Endothelial cell of umbilical vein (primary cell): ENCODE results near the gene KIF22. TPM values are rescaled to one million over a fixed set of nuclear protein-coding genes. Genes with fewer than 3 reads are reported as not detected.
"Not testable (repeated sequence)": the region's sequence is repeated elsewhere in the genome, so short reads cannot be mapped to it uniquely, and the experiment has no call there.

ENCODE experiments used
- BruUV-seq: library from RNA; stranded (reverse); fragments of 400-500 nt; replicated peaks from 2 replicates; lab custom pipeline; 2021; lab: Mats Ljungman, UMichigan
- CTCF ChIA-PET: fragments of 300-600, 350-600 bp; sonication (Branson Sonifier 250); formaldehyde crosslinking; loops from one replicate; lab custom pipeline; 2021; ENCODE audit warnings: antibody characterized with exemption, inconsistent platforms; lab: Charles Lee
- POLR2A ChIA-PET: fragments of 300-600, 350-600 bp; sonication (Branson Sonifier 250); formaldehyde crosslinking; loops from one replicate; lab custom pipeline; 2021; ENCODE audit warnings: antibody characterized with exemption, inconsistent platforms; lab: Charles Lee
- DNase-seq: peaks from one replicate; pipeline ENCODE4 v3.0.0-alpha.2; 2011; ENCODE audit warnings: low read depth, low spot score
- FAIRE-seq: peaks from 2 replicates; lab custom pipeline; 2011; peaks lifted over from hg19 to GRCh38; lab: Jason Lieb, UNC
- H2AFZ ChIP-seq: 2 replicates; pipeline ENCODE4 v1.6.0; 2012; ENCODE audit warnings: low read depth, low read length, control low read depth, inconsistent platforms
- H3K27ac ChIP-seq: 2 replicates; pipeline ENCODE4 v1.5.1; 2011; ENCODE audit warnings: low read depth, mild to moderate bottlenecking, control low read depth, low read length, moderate library complexity; ENCODE audit not compliant: insufficient read depth
- H3K27me3 ChIP-seq, 2 experiments: 2 replicates each; pipeline versions ENCODE4 v1.6.0 to v1.6.1; 2011; ENCODE audit warnings: low read length in 2 of 2, mixed read lengths in 1 of 2; ENCODE audit not compliant: control insufficient read depth in 2 of 2, insufficient read depth in 2 of 2
- H3K36me3 ChIP-seq, 2 experiments: 2 replicates in 1 of 2; 3 replicates in 1 of 2; pipeline ENCODE4 v1.5.1; 2011; ENCODE audit warnings: low read length in 2 of 2, mild to moderate bottlenecking in 1 of 2, moderate library complexity in 1 of 2; ENCODE audit not compliant: control insufficient read depth in 2 of 2, insufficient read depth in 2 of 2; ENCODE audit errors: extremely low read depth in 1 of 2
- H3K4me1 ChIP-seq: 3 replicates; pipeline ENCODE4 v1.5.1; 2011; ENCODE audit warnings: mild to moderate bottlenecking, low read length; ENCODE audit not compliant: control insufficient read depth, insufficient read depth; ENCODE audit errors: extremely low read depth
- H3K4me2 ChIP-seq: 2 replicates; pipeline ENCODE4 v1.6.1; 2011; ENCODE audit warnings: low read length, control low read depth, mixed read lengths; ENCODE audit not compliant: insufficient read depth
- H3K4me3 ChIP-seq, 3 experiments: fragments of 200-600 bp in 1 of 3; sonication (generic), shearing (Covaris generic) in 1 of 3; replicated peaks in 1 of 3; 2 replicates each; pipeline ENCODE4 v1.5.1; 2011 to 2016; ENCODE audit warnings: control low read depth in 3 of 3, low read length in 3 of 3, mild to moderate bottlenecking in 2 of 3, inconsistent platforms in 1 of 3, low read depth in 1 of 3, moderate library complexity in 1 of 3; ENCODE audit not compliant: insufficient read depth in 1 of 3
- H3K79me2 ChIP-seq: 2 replicates; pipeline ENCODE4 v1.6.0; 2012; ENCODE audit warnings: low read length, inconsistent platforms; ENCODE audit not compliant: control insufficient read depth, insufficient read depth
- H3K9ac ChIP-seq: replicated peaks from 2 replicates; pipeline ENCODE3; 2011; ENCODE audit warnings: low read length, control low read depth; ENCODE audit not compliant: insufficient read depth; ENCODE audit errors: extremely low read depth
- H3K9me1 ChIP-seq: replicated peaks from 3 replicates; pipeline ENCODE4 v1.6.0; 2011; ENCODE audit warnings: mild to moderate bottlenecking, low read length; ENCODE audit not compliant: control insufficient read depth, insufficient read depth; ENCODE audit errors: extremely low read depth
- H3K9me3 ChIP-seq: replicated peaks from 2 replicates; pipeline ENCODE4 v1.5.1; 2012; ENCODE audit warnings: low read length, inconsistent platforms; ENCODE audit not compliant: control insufficient read depth, insufficient read depth
- H4K20me1 ChIP-seq: replicated peaks from 2 replicates; pipeline ENCODE3; 2011; ENCODE audit warnings: mild to moderate bottlenecking, low read length; ENCODE audit not compliant: control insufficient read depth, insufficient read depth; ENCODE audit errors: extremely low read depth
- EZH2 ChIP-seq: IDR thresholded peaks from 2 replicates; pipeline ENCODE4 v1.6.1; 2012; ENCODE audit warnings: borderline replicate concordance, low read depth, mild to moderate bottlenecking, moderate library complexity, low read length, inconsistent platforms; ENCODE audit not compliant: severe bottlenecking
- FOS ChIP-seq: IDR thresholded peaks from 2 replicates; pipeline ENCODE4 v1.6.1; 2011; ENCODE audit warnings: mild to moderate bottlenecking, low read length, moderate library complexity, borderline replicate concordance; ENCODE audit not compliant: insufficient read depth
- GATA2 ChIP-seq: IDR thresholded peaks from 2 replicates; pipeline ENCODE4 v1.7.0; 2011; ENCODE audit warnings: low read depth, mild to moderate bottlenecking, moderate library complexity, mixed read lengths, low read length; ENCODE audit not compliant: insufficient read length, insufficient read depth
- JUN ChIP-seq: IDR thresholded peaks from 2 replicates; pipeline ENCODE4 v1.6.1; 2011; ENCODE audit warnings: borderline replicate concordance, low read depth; ENCODE audit not compliant: insufficient read length, insufficient read depth
- MAX ChIP-seq: IDR thresholded peaks from 2 replicates; pipeline ENCODE4 v1.6.1; 2011; ENCODE audit not compliant: insufficient read depth, insufficient read length
- MYC ChIP-seq: IDR thresholded peaks from one replicate; pipeline ENCODE4 v1.6.1; 2011; ENCODE audit warnings: mild to moderate bottlenecking, low read depth, low read length
- POLR2A ChIP-seq: IDR thresholded peaks from 2 replicates; pipeline ENCODE4 v1.6.1; 2012; ENCODE audit warnings: low read depth, mild to moderate bottlenecking, control low read depth, low read length
- POLR2AphosphoS5 ChIP-seq: IDR thresholded peaks from 2 replicates; pipeline ENCODE4 v1.6.1; 2012; ENCODE audit warnings: low read depth, mild to moderate bottlenecking, control low read depth, low read length, moderate library complexity; ENCODE audit not compliant: insufficient read depth
- dilution Hi-C: fragments of 300-500 bp; cut with MboI; formaldehyde crosslinking; loops from one replicate; pipeline ENCODE4 v1.15.0; 2019; ENCODE audit warnings: low sequenced_read_pairs; ENCODE audit not compliant: extremely low pct_ligation_motif_present
- intact Hi-C: fragments of 100-400 bp; cut with micrococcal nuclease; formaldehyde crosslinking; loops from one replicate; pipeline ENCODE4 v1.10.0; 2022
- polyA plus RNA-seq, 4 experiments: library from polyadenylated mRNA; depleted of rRNA in 3 of 4; stranded (reverse) in 3 of 4; unstranded in 1 of 4; fragments of >200 nt; gene quantifications; 2 replicates each; pipeline versions ENCODE4 v1.2.1 to v1.2.3, GENCODE V29; 2011 to 2012; ENCODE audit warnings: missing spikeins in 1 of 4
- total RNA-seq: library from RNA; stranded (reverse); gene quantifications from 2 replicates; pipeline ENCODE4 v1.2.3, GENCODE V29; 2021
- TF ChIP-seq, protein P1 (sequence below), 2 donors: IDR thresholded peaks; 1 replicate in 1 of 2; 2 replicates in 1 of 2; pipeline ENCODE4 v1.5.1; 2011; ENCODE audit warnings: low read length in 2 of 2, mild to moderate bottlenecking in 2 of 2, moderate library complexity in 2 of 2, control low read depth in 1 of 2, inconsistent platforms in 1 of 2, low read depth in 1 of 2; ENCODE audit not compliant: insufficient read depth in 1 of 2; ENCODE audit errors: extremely low read depth in 1 of 2

KIF22 gene
- total and polyA plus RNA-seq, 2 donors (not counting 3 experiments of a cell fraction or from before 2014, with no cell fraction given): 67.3 to 90.0 TPM

GRCh38 chr16:29747947-29748759 is 42.4 kb upstream of the KIF22 start:
- Histone ChIP-seq H4K20me1 (no peaks in the 10 kb centered on the region), H3K9me1 (no peaks in the 10 kb centered on the region), H3K27me3 (no peaks in the 10 kb centered on the region), H3K4me2 (no peak overlapping the region), H3K4me1 (no peaks in the 10 kb centered on the region), H3K4me3 (no peak overlapping the region), H3K9me3 (no peaks in the 10 kb centered on the region), H3K9ac (no peak overlapping the region), H3K36me3 (no peaks in the 10 kb centered on the region), H2AFZ (no peak overlapping the region), H3K27ac (no peak overlapping the region), H3K79me2 (no peaks in the 10 kb centered on the region)
- FAIRE-seq (no peak), DNase-seq (no peak)
- dilution Hi-C loops: no loop called here
- ChIA-PET CTCF (interaction anchor here (1.4 to 3.0 kb wide), 2 partner anchors 9 to 37 kb away, joined by 3 to 9 read pairs; no protein-coding TSS in a partner anchor), POLR2A (no interaction called here)
- TF ChIP-seq GATA2 (no peak), MAX (no peak), EZH2 (no peak), MYC (no peak), JUN (no peak), POLR2A (no peak), POLR2AphosphoS5 (no peak), FOS (no peak)
- TF ChIP-seq, protein P1, sequence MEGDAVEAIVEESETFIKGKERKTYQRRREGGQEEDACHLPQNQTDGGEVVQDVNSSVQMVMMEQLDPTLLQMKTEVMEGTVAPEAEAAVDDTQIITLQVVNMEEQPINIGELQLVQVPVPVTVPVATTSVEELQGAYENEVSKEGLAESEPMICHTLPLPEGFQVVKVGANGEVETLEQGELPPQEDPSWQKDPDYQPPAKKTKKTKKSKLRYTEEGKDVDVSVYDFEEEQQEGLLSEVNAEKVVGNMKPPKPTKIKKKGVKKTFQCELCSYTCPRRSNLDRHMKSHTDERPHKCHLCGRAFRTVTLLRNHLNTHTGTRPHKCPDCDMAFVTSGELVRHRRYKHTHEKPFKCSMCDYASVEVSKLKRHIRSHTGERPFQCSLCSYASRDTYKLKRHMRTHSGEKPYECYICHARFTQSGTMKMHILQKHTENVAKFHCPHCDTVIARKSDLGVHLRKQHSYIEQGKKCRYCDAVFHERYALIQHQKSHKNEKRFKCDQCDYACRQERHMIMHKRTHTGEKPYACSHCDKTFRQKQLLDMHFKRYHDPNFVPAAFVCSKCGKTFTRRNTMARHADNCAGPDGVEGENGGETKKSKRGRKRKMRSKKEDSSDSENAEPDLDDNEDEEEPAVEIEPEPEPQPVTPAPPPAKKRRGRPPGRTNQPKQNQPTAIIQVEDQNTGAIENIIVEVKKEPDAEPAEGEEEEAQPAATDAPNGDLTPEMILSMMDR (IDR thresholded peaks at IDR 0.05; ENCODE audit: extremely low read depth in 1 of 2, insufficient read depth in 1 of 2, low read depth in 1 of 2, low read length in 2 of 2): no peak
- intact Hi-C loops: loop anchor here (1.0 kb wide), 1 partner anchor 48 kb away; no protein-coding TSS in a partner anchor
- no TSS peak for BruUV-seq

- H3K9me1 ChIP-seq, H3K4me2 ChIP-seq, H3K4me1 ChIP-seq, H3K79me2 ChIP-seq, POLR2A ChIA-PET, H4K20me1 ChIP-seq, H2AFZ ChIP-seq, H3K4me3 ChIP-seq, dilution Hi-C loops, H3K9me3 ChIP-seq, FAIRE-seq, BruUV-seq, DNase-seq, H3K36me3 ChIP-seq, intact Hi-C loops, H3K27ac ChIP-seq, H3K27me3 ChIP-seq, H3K9ac ChIP-seq: not testable (repeated sequence)
- CTCF ChIA-PET: interaction anchor here (0.8 to 3.0 kb wide), 3 partner anchors 10 to 36 kb away, joined by 3 to 9 read pairs (median 3); no protein-coding TSS in a partner anchor
Observed at GRCh38 chr16:29748760-29749149, 41.8 kb upstream of the KIF22 start.
